GM18517 (cell line): Measurements from ENCODE around the gene CCN2.

Experiments used
- ATAC-seq: cut with Tn5 transposase; IDR thresholded peaks from one replicate; pipeline ENCODE4 v1.9.1; 2021; ENCODE audit warnings: mild to moderate bottlenecking, moderate library complexity; ENCODE audit not compliant: unreplicated experiment

CCN2 gene

GRCh38 chr6:131967948-131968347 is 16.8 kb upstream of the CCN2 start:
- no peak for ATAC-seq

GRCh38 chr6:131966443-131966842 is 15.3 kb upstream of the CCN2 start:
- ATAC-seq, result no peak

GRCh38 chr6:131963063-131963462 is 11.9 kb upstream of the CCN2 start:
- no peak for ATAC-seq

- no peak for ATAC-seq
Measured at GRCh38 chr6:131960371-131961133, 9.4 kb upstream of the CCN2 start.

GRCh38 chr6:131958542-131959470 is 7.6 kb upstream of the CCN2 start:
- ATAC-seq, result no peak

- no peak for ATAC-seq
Measured at GRCh38 chr6:131958095-131958494, 6.9 kb upstream of the CCN2 start.

GRCh38 chr6:131955876-131956275 is 4.7 kb upstream of the CCN2 start:
- ATAC-seq, result no peak

GRCh38 chr6:131955192-131955591 is 4.0 kb upstream of the CCN2 start:
- ATAC-seq, result no peak

GRCh38 chr6:131954775-131955107 is 3.6 kb upstream of the CCN2 start:
- ATAC-seq, result no peak

- ATAC-seq, result no peak
Measured at GRCh38 chr6:131954059-131954774, 3.0 kb upstream of the CCN2 start.

- no peak for ATAC-seq
Measured at GRCh38 chr6:131952886-131953509, 1.8 kb upstream of the CCN2 start.

GRCh38 chr6:131951576-131952230 is 531 bp upstream of the CCN2 start:
- ATAC-seq, result no peak

- ATAC-seq, result no peak
Measured at GRCh38 chr6:131949909-131950766, 1.0 kb downstream of the CCN2 start.

GRCh38 chr6:131949620-131949908 is 1.6 kb downstream of the CCN2 start:
- ATAC-seq, result no peak

- no peak for ATAC-seq
Measured at GRCh38 chr6:131948692-131949619, 2.2 kb downstream of the CCN2 start.

GRCh38 chr6:131947986-131948661 is 3.0 kb downstream of the CCN2 start:
- no peak for ATAC-seq

GRCh38 chr6:131946992-131947955 is 3.9 kb downstream of the CCN2 start:
- ATAC-seq, result no peak
